Endothelial cell of umbilical vein (primary cell): ENCODE data around the gene PRKAR1B. TPM values are rescaled to one million over a fixed set of nuclear protein-coding genes. Genes with fewer than 3 reads are reported as not detected.

Experiments
- BruUV-seq: library from RNA; stranded (reverse); fragments of 400-500 nt; replicated peaks from 2 replicates; lab custom pipeline; 2021; lab: Mats Ljungman, UMichigan
- CTCF ChIA-PET: fragments of 300-600, 350-600 bp; sonication (Branson Sonifier 250); formaldehyde crosslinking; loops from one replicate; lab custom pipeline; 2021; ENCODE audit warnings: antibody characterized with exemption, inconsistent platforms; lab: Charles Lee
- POLR2A ChIA-PET: fragments of 300-600, 350-600 bp; sonication (Branson Sonifier 250); formaldehyde crosslinking; loops from one replicate; lab custom pipeline; 2021; ENCODE audit warnings: antibody characterized with exemption, inconsistent platforms; lab: Charles Lee
- DNase-seq: peaks from one replicate; pipeline ENCODE4 v3.0.0-alpha.2; 2011; ENCODE audit warnings: low read depth, low spot score
- FAIRE-seq: peaks from 2 replicates; lab custom pipeline; 2011; peaks lifted over from hg19 to GRCh38; lab: Jason Lieb, UNC
- H2AFZ ChIP-seq: 2 replicates; pipeline ENCODE4 v1.6.0; 2012; ENCODE audit warnings: low read depth, low read length, control low read depth, inconsistent platforms
- H3K27ac ChIP-seq: 2 replicates; pipeline ENCODE4 v1.5.1; 2011; ENCODE audit warnings: low read depth, mild to moderate bottlenecking, control low read depth, low read length, moderate library complexity; ENCODE audit not compliant: insufficient read depth
- H3K27me3 ChIP-seq, 2 experiments: 2 replicates each; pipeline versions ENCODE4 v1.6.0 to v1.6.1; 2011; ENCODE audit warnings: low read length in 2 of 2, mixed read lengths in 1 of 2; ENCODE audit not compliant: control insufficient read depth in 2 of 2, insufficient read depth in 2 of 2
- H3K36me3 ChIP-seq, 2 experiments: 2 replicates in 1 of 2; 3 replicates in 1 of 2; pipeline ENCODE4 v1.5.1; 2011; ENCODE audit warnings: low read length in 2 of 2, mild to moderate bottlenecking in 1 of 2, moderate library complexity in 1 of 2; ENCODE audit not compliant: control insufficient read depth in 2 of 2, insufficient read depth in 2 of 2; ENCODE audit errors: extremely low read depth in 1 of 2
- H3K4me1 ChIP-seq: 3 replicates; pipeline ENCODE4 v1.5.1; 2011; ENCODE audit warnings: mild to moderate bottlenecking, low read length; ENCODE audit not compliant: control insufficient read depth, insufficient read depth; ENCODE audit errors: extremely low read depth
- H3K4me2 ChIP-seq: 2 replicates; pipeline ENCODE4 v1.6.1; 2011; ENCODE audit warnings: low read length, control low read depth, mixed read lengths; ENCODE audit not compliant: insufficient read depth
- H3K4me3 ChIP-seq, 3 experiments: fragments of 200-600 bp in 1 of 3; sonication (generic), shearing (Covaris generic) in 1 of 3; replicated peaks in 1 of 3; 2 replicates each; pipeline ENCODE4 v1.5.1; 2011 to 2016; ENCODE audit warnings: control low read depth in 3 of 3, low read length in 3 of 3, mild to moderate bottlenecking in 2 of 3, inconsistent platforms in 1 of 3, low read depth in 1 of 3, moderate library complexity in 1 of 3; ENCODE audit not compliant: insufficient read depth in 1 of 3
- H3K79me2 ChIP-seq: 2 replicates; pipeline ENCODE4 v1.6.0; 2012; ENCODE audit warnings: low read length, inconsistent platforms; ENCODE audit not compliant: control insufficient read depth, insufficient read depth
- H3K9ac ChIP-seq: replicated peaks from 2 replicates; pipeline ENCODE3; 2011; ENCODE audit warnings: low read length, control low read depth; ENCODE audit not compliant: insufficient read depth; ENCODE audit errors: extremely low read depth
- H3K9me1 ChIP-seq: replicated peaks from 3 replicates; pipeline ENCODE4 v1.6.0; 2011; ENCODE audit warnings: mild to moderate bottlenecking, low read length; ENCODE audit not compliant: control insufficient read depth, insufficient read depth; ENCODE audit errors: extremely low read depth
- H3K9me3 ChIP-seq: replicated peaks from 2 replicates; pipeline ENCODE4 v1.5.1; 2012; ENCODE audit warnings: low read length, inconsistent platforms; ENCODE audit not compliant: control insufficient read depth, insufficient read depth
- H4K20me1 ChIP-seq: replicated peaks from 2 replicates; pipeline ENCODE3; 2011; ENCODE audit warnings: mild to moderate bottlenecking, low read length; ENCODE audit not compliant: control insufficient read depth, insufficient read depth; ENCODE audit errors: extremely low read depth
- FOS ChIP-seq: IDR thresholded peaks from 2 replicates; pipeline ENCODE4 v1.6.1; 2011; ENCODE audit warnings: mild to moderate bottlenecking, low read length, moderate library complexity, borderline replicate concordance; ENCODE audit not compliant: insufficient read depth
- GATA2 ChIP-seq: IDR thresholded peaks from 2 replicates; pipeline ENCODE4 v1.7.0; 2011; ENCODE audit warnings: low read depth, mild to moderate bottlenecking, moderate library complexity, mixed read lengths, low read length; ENCODE audit not compliant: insufficient read length, insufficient read depth
- MYC ChIP-seq: IDR thresholded peaks from one replicate; pipeline ENCODE4 v1.6.1; 2011; ENCODE audit warnings: mild to moderate bottlenecking, low read depth, low read length
- POLR2A ChIP-seq: IDR thresholded peaks from 2 replicates; pipeline ENCODE4 v1.6.1; 2012; ENCODE audit warnings: low read depth, mild to moderate bottlenecking, control low read depth, low read length
- dilution Hi-C: fragments of 300-500 bp; cut with MboI; formaldehyde crosslinking; loops from one replicate; pipeline ENCODE4 v1.15.0; 2019; ENCODE audit warnings: low sequenced_read_pairs; ENCODE audit not compliant: extremely low pct_ligation_motif_present
- intact Hi-C: fragments of 100-400 bp; cut with micrococcal nuclease; formaldehyde crosslinking; loops from one replicate; pipeline ENCODE4 v1.10.0; 2022
- polyA plus RNA-seq, 4 experiments: library from polyadenylated mRNA; depleted of rRNA in 3 of 4; stranded (reverse) in 3 of 4; unstranded in 1 of 4; fragments of >200 nt; gene quantifications; 2 replicates each; pipeline versions ENCODE4 v1.2.1 to v1.2.3, GENCODE V29; 2011 to 2012; ENCODE audit warnings: missing spikeins in 1 of 4
- total RNA-seq: library from RNA; stranded (reverse); gene quantifications from 2 replicates; pipeline ENCODE4 v1.2.3, GENCODE V29; 2021
- TF ChIP-seq, protein P1 (sequence below), 2 donors: IDR thresholded peaks; 1 replicate in 1 of 2; 2 replicates in 1 of 2; pipeline ENCODE4 v1.5.1; 2011; ENCODE audit warnings: low read length in 2 of 2, mild to moderate bottlenecking in 2 of 2, moderate library complexity in 2 of 2, control low read depth in 1 of 2, inconsistent platforms in 1 of 2, low read depth in 1 of 2; ENCODE audit not compliant: insufficient read depth in 1 of 2; ENCODE audit errors: extremely low read depth in 1 of 2

PRKAR1B gene
- total and polyA plus RNA-seq, 2 donors (not counting 3 experiments of a cell fraction or from before 2014, with no cell fraction given), result 15.4 to 29.2 TPM

- dilution Hi-C loops, result no loop called here
- H2AFZ ChIP-seq, result no peak overlapping the region
- H3K9me1 ChIP-seq, result no peaks in the 10 kb centered on the region
- no peak overlapping the region for H3K27ac ChIP-seq
- no peaks in the 10 kb centered on the region for H3K27me3 ChIP-seq
- POLR2A ChIA-PET, result no interaction called here
- no peaks in the 10 kb centered on the region for H3K9me3 ChIP-seq
- H3K4me2 ChIP-seq, result no peak overlapping the region
- no TSS peak for BruUV-seq
- H3K9ac ChIP-seq, result no peak overlapping the region
- intact Hi-C loops, result no loop called here
- peaks cover 4 to 11% of the 10 kb centered on the region in 2 experiments for H3K36me3 ChIP-seq
- H3K4me3 ChIP-seq, result no peak overlapping the region
- DNase-seq (no peak), FAIRE-seq (no peak)
- CTCF ChIA-PET, result interaction anchor here (0.7 to 2.7 kb wide), 3 partner anchors 17 to 249 kb away, joined by 3 to 8 read pairs (median 3); no protein-coding TSS in a partner anchor
- H4K20me1 ChIP-seq, result no peaks in the 10 kb centered on the region
- peaks cover 10% of the 10 kb centered on the region for H3K4me1 ChIP-seq
- TF ChIP-seq, protein P1, sequence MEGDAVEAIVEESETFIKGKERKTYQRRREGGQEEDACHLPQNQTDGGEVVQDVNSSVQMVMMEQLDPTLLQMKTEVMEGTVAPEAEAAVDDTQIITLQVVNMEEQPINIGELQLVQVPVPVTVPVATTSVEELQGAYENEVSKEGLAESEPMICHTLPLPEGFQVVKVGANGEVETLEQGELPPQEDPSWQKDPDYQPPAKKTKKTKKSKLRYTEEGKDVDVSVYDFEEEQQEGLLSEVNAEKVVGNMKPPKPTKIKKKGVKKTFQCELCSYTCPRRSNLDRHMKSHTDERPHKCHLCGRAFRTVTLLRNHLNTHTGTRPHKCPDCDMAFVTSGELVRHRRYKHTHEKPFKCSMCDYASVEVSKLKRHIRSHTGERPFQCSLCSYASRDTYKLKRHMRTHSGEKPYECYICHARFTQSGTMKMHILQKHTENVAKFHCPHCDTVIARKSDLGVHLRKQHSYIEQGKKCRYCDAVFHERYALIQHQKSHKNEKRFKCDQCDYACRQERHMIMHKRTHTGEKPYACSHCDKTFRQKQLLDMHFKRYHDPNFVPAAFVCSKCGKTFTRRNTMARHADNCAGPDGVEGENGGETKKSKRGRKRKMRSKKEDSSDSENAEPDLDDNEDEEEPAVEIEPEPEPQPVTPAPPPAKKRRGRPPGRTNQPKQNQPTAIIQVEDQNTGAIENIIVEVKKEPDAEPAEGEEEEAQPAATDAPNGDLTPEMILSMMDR (IDR thresholded peaks at IDR 0.05; ENCODE audit: extremely low read depth in 1 of 2, insufficient read depth in 1 of 2, low read depth in 1 of 2, low read length in 2 of 2), result no peak
- TF ChIP-seq FOS, result no peak
- no peak for TF ChIP-seq POLR2A
- TF ChIP-seq MYC, result no peak
- TF ChIP-seq GATA2, result no peak
- H3K79me2 ChIP-seq, result no peaks in the 10 kb centered on the region
Measured at GRCh38 chr7:768881-769504, 41.9 kb upstream of the PRKAR1B start.
